ENCODE measurements around the gene ZEB2.

DNA sequence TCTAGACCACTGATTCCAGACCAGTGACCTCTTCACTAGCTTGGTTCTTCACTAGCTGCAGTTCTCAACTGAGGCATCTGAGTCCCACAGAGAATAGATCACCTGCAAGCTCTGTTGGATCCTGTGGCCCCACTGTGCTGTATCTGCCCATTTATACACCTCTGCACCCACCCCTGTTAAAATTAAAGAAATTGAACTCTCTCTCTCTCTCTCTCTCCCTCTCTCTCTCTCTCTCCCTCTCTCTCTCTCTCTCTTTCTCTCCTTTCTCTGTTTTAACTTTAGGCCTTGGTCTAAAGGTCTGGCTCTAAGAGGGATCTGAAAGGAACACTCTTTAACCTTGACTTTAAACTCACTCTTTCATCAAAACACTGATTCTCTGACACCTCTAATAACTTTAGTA is 150.5 kb downstream of the ZEB2 start:
- TF ChIP-seq, protein P1, sequence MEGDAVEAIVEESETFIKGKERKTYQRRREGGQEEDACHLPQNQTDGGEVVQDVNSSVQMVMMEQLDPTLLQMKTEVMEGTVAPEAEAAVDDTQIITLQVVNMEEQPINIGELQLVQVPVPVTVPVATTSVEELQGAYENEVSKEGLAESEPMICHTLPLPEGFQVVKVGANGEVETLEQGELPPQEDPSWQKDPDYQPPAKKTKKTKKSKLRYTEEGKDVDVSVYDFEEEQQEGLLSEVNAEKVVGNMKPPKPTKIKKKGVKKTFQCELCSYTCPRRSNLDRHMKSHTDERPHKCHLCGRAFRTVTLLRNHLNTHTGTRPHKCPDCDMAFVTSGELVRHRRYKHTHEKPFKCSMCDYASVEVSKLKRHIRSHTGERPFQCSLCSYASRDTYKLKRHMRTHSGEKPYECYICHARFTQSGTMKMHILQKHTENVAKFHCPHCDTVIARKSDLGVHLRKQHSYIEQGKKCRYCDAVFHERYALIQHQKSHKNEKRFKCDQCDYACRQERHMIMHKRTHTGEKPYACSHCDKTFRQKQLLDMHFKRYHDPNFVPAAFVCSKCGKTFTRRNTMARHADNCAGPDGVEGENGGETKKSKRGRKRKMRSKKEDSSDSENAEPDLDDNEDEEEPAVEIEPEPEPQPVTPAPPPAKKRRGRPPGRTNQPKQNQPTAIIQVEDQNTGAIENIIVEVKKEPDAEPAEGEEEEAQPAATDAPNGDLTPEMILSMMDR (IDR thresholded peaks at IDR 0.05; ENCODE audit: control extremely low read depth in 1 of 3, insufficient read depth in 1 of 3, low read depth in 1 of 3, low read length in 3 of 3) = no peak
- TF ChIP-seq TEAD4 (IDR thresholded peaks at IDR 0.05; ENCODE audit: low read depth, low read length) = no peak
- no peak for TF ChIP-seq EZH2 (IDR thresholded peaks at IDR 0.05; ENCODE audit: low read depth, low read length, severe bottlenecking)
- TF ChIP-seq POLR2A (IDR thresholded peaks at IDR 0.05; ENCODE audit: control extremely low read depth in 1 of 2, low read depth in 2 of 2, low read length in 2 of 2) = no peak
